HK-2 (cell line): ENCODE measurements around the gene AASS.
"Not testable (repeated sequence)": the region's sequence is repeated elsewhere in the genome, so short reads cannot be mapped to it uniquely, and the experiment has no call there.

Experiments used
- DNase-seq: peaks from one replicate; pipeline ENCODE4 v3.0.0-alpha.2; 2018; ENCODE audit not compliant: unreplicated experiment

AASS gene

DNA sequence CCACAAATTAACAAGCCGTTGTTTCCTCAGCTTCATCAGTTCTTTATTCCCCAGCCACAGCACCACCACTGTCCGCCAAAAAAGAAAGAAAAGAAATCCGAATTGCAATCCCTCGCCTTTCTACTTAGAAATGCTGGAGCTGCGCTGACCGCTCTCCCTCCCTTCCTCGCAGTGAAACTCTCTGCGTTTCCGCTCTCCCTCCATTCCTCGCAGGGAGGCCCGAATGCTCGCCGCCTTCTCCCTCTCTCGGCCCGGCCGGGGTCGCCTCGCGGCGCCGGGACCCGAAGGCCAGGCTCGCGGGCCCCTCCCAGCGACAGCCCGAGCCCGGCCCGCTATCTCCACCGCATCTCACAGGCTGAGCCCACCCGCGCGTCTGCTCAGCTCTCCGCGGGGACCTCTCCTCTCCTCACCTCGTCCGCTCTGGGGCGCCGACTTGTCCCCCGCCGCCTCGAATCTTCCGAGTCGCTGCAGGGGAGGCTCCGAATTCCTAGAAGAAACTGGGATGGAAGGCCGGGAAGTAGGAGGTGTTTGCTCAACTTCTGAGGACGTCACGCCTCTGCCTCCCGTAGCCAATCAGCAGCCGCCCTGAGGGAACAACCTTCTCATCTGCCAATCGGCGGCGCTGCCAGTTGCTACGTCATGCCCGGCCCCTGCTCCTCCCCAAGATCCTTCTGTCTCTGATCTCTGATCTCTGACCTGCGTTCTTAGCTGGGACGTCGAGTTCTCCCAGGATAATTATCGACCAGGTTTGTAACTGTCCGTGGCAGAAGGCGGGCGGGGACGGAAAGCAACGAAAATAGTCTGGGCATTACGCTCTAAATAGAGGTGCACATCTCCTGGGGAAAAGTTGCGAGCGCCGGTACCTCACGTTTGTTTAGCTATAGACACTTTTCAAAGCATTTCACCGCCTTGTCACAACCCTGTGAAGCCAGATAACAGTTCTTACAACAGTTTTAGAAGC is at the start of gene AASS:
TSS of gene AASS (minus strand) at position 499 of the 961 bp plus-strand sequence. CDS start 10,523 bp downstream, outside the sequence.
- peak; percentile 93 for DNase-seq

DNA sequence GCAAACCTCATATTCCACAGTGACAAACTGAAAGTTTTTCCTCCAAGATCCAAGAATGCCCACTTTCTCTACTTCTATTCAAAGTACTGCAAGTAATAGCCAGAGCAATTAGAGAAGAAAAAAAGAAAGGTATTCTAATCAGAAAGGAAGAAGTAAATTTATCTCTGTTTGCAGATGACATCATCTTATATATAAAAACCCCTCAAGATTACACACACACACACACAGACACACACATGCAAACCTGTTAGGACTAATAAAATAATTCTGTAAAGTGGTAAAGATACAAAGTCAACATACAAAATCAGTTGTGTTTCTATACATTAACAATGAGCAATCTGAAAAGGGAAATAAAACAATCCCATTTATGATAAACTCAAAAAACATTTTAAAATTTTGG is 44.7 kb upstream of the AASS start:
- DNase-seq = no peak

DNA sequence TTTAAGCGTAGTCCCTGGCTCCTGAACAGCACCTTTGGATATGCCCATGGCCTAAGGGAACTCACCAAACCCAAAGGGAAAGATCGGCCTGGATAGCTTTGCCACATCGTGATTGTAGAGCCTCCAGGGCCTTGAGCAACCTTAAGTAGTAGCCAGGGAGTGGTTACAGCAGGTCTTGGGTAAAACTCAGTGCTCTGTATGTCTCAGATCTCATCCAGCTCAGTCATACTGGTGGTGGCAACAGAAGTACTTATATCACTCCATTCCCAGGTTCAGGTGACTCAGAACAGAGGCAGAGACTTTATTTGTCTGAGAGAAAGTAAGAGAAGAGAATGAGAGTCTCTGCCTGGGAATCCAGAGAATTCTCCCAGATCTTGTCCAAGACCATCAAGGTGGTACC is 39.1 kb upstream of the AASS start:
- no peak for DNase-seq

DNA sequence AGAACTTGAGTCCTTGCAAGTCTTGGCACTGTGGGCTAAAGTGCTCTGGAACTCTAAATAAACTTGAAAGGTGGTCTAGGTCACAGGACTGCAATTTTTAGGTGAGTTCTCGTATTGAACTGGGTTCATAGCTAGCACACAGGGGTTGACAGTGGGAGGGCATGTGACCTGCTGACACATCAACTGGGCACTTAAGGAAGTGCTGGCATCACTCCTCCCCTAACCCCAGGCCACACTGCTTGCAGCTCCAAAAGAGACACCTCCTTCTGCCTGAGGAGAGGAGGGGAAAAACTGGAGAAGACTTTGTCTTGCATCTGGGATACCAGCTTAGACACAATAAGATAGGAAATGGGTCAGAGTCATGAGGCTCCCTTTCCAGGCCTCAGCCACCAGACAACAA is 38.0 kb upstream of the AASS start:
- DNase-seq = peak; percentile 5

DNA sequence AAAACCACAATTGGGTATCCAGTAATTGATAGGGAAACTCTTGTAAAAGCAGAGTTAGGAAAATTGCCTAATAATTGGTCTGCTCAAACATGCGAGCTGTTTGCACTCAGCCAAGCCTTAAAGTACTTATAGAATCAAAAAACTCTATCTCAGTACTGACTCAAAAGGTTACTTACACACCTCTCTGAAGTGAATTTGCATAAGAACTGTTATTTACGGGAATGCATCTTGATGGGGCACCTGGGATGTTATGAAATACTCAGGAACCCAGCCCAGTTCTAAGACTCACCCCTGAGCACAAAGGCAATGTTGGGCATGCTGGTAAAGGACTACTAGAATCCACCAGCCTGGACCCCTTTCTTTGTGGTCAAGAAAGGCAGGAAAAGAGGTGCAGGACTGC is 28.1 kb upstream of the AASS start:
- not testable (repeated sequence) for DNase-seq

DNA sequence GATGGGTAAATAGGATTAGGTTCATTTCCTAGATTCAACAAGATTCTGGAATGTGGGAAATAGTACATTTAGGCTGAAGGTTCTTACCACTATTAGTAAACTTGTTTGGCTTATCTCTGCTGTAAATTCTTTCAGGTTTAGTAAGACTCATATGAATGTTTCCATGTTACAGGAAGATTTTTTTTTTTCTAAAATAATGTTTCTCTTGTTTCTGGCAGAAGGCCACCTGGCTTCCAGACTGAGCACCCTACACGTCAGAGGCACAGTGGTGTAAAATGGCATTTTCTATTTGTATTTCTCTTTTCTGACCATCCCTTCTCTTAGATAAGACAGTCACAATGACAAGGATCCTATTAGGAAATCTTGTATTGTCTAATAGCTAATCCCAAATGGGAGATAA is 22.7 kb upstream of the AASS start:
- DNase-seq = no peak

DNA sequence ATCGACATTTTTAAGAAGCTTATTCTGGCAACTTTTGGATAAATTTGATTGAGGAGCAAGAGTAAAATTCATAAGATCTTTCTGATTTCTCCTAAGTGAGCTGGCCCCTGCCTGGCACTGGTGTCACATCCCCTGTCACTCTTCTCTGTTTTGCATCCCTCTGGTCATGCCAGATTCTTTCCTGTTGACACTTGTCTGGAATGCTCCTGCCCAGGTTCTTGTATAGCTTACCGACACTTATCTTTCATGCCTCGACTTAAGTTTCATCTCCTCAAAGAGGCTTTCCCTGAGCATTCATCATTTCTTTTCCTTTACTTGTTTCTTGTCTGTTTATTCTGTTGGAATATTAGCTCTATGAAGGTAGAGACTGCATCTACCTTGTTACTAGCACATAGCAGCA is 22.2 kb upstream of the AASS start:
- DNase-seq = no peak

DNA sequence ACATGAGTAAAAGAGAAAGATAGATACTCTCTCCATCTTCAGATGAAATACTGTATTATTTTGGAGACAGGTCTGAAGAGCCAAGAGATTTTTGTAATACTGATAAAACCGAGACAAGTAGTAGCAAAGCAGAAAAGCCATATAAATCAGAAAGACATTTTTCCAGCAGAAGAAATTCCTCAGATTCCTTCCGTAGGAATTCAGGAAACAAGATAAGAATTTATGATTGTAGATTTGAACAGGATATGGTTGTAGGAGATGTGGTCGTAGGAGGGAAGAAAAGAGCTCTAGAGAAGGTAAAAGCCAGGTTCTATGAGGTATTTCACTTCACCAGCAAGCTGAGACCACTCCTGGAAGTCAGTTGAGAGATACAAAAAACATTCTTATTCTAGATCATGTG is 17.6 kb upstream of the AASS start:
- DNase-seq = no peak

DNA sequence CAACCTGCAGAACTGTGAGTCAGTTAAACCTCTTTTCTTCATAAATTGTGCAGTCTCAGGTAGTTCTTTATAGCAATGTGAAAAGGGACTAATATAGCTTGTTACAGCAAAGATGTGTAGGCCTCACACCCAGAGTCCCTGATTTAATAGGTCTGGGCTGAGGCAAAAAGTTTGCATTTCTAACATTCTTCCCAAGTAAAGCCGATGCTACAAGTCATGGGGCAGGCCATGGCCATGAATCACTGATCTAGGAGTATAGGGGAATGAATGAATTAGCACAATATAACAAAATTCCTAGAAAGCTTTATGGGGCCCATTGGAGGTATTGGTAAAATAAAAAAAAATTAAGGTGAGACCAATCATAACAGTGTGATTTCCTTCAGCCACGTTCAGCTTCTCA is 11.5 kb upstream of the AASS start:
- DNase-seq = no peak

DNA sequence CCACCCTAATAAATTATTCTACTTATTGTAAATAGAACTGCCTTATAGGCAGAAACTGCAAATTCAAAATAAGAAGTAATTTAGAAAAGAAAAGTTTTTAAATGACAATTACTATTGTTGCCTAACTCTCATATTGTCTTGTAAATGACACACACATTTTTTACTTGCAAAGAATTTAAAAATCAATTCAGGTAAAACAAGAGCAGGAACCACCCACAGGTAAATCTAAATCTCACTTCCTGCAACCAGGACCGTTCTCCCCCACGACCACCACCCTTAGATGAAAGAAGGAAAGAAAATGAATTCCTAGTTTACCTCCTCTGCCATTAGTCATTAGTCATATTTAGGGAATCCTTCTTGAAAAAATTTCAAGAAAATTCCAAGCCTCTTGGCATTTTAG is 4.8 kb upstream of the AASS start:
- DNase-seq = no peak

DNA sequence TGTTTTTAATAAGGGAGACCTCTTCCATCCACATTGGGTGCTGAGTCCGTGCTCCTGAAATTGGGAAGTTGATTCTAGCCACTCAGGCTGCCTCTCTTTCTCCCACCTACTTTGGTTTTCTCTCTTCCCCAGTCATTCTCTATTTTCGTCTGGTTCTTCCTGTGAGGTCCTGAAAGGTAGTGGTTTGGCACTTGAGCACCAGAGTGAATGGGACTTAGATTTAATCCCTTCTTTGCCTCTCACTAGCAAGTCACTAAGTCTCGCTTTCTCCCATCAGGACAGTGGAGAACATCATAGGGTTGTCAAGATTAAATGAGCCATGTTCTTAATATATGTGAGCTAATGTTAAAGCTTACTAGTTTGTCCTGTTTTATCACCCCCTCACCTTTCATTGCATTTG is 4.0 kb upstream of the AASS start:
- DNase-seq = no peak

DNA sequence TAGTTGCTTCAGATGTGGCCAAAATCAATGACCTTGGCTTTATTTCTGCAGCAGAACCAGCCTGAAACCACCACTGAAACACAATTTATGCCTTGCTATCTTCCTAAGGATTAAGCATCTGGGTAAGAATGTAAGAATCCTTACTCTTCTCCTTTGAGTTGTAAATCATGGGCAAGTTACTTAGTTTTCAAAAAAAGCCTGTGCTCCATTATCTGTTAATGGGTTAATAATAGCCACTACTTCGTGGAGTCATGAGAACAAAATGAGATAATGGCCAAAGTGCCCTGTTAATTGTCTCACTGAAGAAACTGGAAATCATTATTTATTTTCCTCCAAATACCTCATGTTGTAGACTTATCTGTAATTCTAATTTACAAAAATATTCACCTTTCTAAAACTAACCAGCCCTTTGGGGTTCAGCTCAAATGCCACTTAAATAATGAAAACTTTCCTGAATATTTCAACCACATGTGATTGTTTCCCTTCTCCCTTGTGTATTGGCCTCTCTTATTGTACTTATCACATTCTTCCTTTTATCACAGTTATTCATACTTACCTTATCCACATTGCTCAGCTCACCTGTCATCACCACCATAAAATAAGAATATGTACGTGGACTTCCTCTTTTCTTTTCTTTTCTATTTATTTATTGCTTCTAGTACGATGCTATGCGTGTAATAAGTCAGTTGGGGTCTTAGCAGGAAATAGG is 2.0 kb upstream of the AASS start:
- DNase-seq = no peak

DNA sequence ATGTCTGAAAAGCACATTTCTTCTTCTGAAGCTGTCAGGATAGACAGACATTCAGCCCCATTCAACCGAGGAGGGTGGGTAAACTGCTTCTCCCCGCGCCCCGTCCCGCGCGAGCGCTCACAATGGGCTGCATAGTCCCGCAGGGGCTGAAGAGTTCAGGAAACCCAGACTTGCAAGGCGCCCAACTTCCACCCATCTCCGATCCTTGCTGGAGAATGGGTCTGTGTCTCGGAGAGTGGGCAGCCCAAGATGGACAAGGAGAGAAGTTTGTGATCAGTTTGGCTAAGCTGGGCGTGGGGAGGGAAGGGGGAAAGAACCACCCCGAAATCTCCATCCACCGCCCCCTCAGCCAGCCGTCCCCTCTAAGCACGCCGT is 686 bp downstream of the AASS start:
- peak; percentile 18 for DNase-seq

DNA sequence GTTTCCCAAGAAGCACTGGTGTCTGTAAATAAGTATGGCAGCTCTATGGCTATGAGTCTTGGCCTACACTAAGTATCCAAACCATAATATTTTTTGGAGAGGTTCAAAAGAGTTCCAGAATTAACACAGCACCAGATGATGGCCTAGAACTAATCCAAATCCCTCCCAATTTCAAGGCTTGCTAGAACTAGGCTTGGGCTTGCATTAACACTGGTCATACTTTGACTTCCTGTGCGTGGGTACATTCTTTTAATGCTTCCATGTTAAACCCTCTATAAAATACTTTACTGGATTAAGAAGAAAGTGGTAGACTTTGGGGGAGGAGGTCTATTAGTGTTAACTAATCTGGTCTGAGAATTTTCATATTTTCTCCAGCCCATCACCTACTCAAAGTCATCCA is 3.1 kb downstream of the AASS start:
- no peak for DNase-seq

DNA sequence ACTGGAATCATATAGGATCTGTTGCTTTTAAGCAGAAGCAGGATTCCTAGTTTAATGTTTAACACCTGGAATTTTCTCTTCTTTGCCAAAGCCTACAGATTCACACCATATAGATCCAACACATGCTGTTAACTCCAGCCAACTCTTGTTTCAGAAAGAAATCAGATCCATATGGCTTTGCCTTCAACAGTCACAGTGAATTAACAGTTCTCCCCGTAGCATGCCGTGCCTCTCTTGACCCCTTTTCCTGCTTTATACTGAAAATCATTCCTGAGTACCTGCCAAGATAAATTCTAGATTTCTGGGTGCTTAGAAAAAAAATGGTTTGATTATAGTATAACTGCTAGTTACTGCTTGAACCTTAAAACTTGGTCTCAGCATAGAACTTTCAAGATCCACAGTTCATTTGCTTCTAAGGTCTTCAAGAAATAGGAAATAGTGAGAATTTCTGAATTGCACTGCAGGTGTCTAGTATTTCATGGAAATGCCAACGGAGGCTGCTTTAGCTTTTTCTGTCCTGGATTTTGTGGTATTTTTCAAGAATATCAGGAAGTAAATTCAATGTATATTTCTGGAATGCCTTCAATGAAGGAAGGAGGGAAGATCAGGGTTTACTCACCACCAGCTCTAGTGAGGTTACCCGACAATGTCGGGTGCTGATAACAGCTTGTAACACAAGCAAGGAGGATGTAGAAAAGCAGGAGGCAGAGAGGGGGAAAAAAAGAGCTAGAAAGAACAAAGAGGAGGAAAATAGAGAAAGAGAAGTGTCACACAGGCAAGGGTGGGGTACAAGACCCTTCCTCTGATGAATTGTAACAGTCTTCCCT is 6.6 kb downstream of the AASS start:
- no peak for DNase-seq

DNA sequence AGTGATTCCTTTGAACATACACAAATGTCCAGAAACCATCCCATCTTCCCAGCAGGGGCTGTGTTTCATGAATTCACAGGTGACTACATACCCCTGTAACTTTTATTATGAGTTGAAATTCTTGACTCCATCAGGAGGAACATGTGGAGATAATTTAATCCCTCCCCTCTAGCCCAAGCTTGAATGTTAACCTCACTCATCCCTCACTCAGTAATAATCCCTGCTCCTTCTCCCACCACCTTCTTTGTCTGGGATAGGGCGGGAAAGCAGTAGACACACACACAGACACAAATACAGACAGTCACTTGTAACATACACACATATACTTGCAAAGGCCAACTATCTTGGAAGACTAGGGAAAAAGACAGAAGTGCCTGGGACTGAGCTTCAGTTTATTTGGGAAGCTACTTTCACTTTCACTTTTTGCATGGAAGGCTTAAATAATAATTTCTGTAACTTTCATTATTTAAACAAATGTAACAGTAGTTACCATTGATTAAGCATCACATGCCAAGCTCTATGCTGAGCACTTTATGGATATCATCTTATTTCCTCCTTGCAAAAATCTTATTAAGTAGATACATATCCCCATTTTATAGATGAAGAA is 7.3 kb downstream of the AASS start:
- no peak for DNase-seq

DNA sequence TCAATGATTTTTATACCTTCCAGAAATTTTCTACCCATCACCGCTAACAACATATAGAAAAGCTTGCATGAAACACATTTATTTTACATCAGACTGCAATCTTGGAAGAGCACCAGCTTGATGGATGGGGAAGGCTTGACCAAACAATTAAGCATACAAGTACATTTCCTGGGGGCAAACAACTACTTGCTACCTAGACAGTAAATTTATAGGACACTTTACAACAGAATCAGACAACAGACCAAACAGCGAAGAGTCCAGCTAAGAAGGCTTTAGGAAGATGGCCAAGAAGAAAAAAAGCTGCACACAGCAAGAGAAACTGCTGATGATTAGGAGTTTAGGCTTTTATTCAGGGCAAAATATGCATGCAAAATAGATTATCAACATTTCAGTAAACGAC is 8.0 kb downstream of the AASS start:
- DNase-seq = no peak

DNA sequence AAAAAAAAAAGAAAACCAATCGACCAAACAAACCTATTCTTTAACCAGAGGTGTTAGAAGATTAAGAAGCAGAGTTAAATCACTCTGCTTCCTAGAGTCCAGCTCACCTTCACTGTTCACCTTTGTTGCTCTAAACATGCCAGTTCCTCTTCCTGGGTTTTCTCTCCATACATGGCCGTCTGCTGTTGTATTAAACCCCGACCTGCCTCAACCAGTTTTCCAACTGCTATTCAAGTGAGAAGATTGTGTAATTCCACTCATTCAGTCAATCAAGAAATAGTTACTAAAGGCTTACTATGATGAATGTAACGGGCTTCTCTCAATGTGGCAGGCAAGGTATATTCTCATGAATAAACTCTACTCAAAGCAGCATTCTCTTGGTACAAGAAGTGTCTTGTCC is 8.8 kb downstream of the AASS start:
- no peak for DNase-seq

DNA sequence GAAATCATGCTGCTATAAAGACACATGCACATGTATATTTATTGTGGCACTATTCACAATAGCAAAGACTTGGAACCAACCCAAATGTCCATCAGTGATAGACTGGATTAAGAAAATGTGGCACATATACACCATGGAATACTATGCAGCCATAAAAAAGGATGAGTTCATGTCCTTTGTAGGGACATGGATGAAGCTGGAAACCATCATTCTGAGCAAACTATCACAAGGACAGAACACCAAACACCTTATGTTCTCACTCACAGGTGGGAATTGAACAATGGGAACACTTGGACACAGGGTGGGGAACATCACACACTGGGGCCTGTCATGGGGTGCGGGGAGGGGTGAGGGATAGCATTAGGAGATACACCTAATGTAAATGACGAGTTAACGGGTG is 9.3 kb downstream of the AASS start:
- not testable (repeated sequence) for DNase-seq

DNA sequence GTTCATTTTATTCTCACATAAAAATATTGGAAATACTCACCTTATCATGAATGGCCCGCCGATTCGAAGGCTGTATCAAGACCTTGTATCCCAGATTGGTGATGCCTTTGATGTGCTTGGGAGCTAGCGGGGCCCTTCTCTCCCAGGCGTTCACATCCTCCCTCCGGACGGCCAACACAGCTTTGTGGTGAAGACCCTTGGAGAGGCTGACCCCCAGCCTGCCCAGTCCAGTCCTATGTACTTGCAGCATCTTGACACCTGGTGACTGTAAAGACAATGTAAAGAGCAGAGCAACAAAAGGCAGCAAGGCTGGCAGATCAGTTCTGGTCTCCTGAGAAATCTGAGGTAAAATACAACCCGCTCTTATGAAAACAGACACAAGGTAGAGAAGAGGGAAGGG is 10.6 kb downstream of the AASS start:
- DNase-seq = no peak

DNA sequence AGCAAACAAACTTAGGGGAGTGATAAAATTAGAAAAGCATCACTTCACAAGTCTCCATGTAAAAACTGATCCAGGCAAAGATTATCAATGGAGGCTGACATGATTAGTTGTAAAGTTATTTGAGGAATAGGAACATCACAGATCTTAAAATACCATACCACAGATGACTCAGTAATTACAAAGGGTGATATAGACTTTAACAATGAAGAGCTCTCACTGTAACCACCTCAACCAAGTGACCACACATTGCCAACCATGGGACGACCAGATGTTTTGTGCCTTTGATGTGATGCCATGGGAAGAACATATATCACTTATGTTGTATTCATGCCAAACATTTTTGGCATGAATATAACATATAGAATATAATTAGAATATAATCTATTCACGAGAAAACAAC is 11.7 kb downstream of the AASS start:
- DNase-seq = no peak

DNA sequence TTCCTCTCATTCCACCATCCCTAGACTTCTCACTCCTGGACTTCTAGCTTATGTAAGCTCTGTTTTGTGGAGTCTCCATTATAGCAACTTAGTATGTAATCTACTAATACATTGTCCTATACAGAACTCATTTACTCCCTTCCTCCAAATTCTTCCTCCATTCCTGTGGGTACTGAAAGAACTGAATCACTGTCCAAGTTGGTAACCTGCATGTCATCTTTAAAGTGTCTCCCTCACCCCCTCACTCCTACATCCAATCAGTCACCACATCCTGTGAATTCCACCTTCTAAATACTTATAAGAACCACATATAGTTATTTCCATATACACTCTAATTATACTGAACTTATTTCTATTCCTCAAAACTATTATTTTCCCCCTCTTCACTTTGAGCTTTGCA is 20.3 kb downstream of the AASS start:
- no peak for DNase-seq
